CD8-positive, alpha-beta memory T cell (primary cell): Measurements from ENCODE around the gene AMER3. TPM values are rescaled to one million over a fixed set of nuclear protein-coding genes. Genes with fewer than 3 reads are reported as not detected.

ENCODE experiments used
- CTCF ChIA-PET: fragments of 350-600 bp; sonication (Branson Sonifier 250); formaldehyde crosslinking; loops from one replicate; lab custom pipeline; 2021; ENCODE audit warnings: antibody characterized with exemption; lab: Charles Lee
- POLR2A ChIA-PET: fragments of 350-600 bp; sonication (Branson Sonifier 250); formaldehyde crosslinking; loops from one replicate; lab custom pipeline; 2021; ENCODE audit warnings: antibody characterized with exemption; lab: Charles Lee
- DNase-seq, 5 donors: peaks; one replicate each; pipeline versions ENCODE4 v3.0.0 to v3.0.0-alpha.2; 2020 to 2022; ENCODE audit warnings: mixed read lengths in 1 of 5
- H3K27ac ChIP-seq: one replicate; pipeline ENCODE4 v1.7.0; 2013; ENCODE audit warnings: low read depth, mild to moderate bottlenecking, low read length, moderate library complexity
- H3K27me3 ChIP-seq: 2 replicates; pipeline ENCODE4 v1.7.0; 2013; ENCODE audit warnings: low read length, mild to moderate bottlenecking; ENCODE audit not compliant: insufficient read depth, poor library complexity, severe bottlenecking
- H3K36me3 ChIP-seq: 2 replicates; pipeline ENCODE4 v1.7.0; 2013; ENCODE audit warnings: mild to moderate bottlenecking, low read length, moderate library complexity; ENCODE audit not compliant: insufficient read depth
- H3K4me1 ChIP-seq: 2 replicates; pipeline ENCODE4 v1.7.0; 2013; ENCODE audit warnings: mild to moderate bottlenecking, low read length, moderate library complexity; ENCODE audit not compliant: insufficient read depth
- H3K4me3 ChIP-seq: 2 replicates; pipeline ENCODE4 v1.7.0; 2013; ENCODE audit warnings: mild to moderate bottlenecking, low read length
- H3K9me3 ChIP-seq: 2 replicates; pipeline ENCODE4 v1.7.0; 2013; ENCODE audit warnings: mild to moderate bottlenecking, low read length
- H3K27ac Mint-ChIP-seq, 8 donors: one replicate each; pipeline ENCODE4 v1.8.0; 2020 to 2021; ENCODE audit warnings: mixed read lengths in 8 of 8, mild to moderate bottlenecking in 6 of 8, inconsistent platforms in 3 of 8, moderate library complexity in 3 of 8
- H3K27me3 Mint-ChIP-seq, 2 donors: one replicate each; pipeline ENCODE4 v1.8.0; 2020 to 2021; ENCODE audit warnings: mixed read lengths in 2 of 2, mild to moderate bottlenecking in 1 of 2, moderate library complexity in 1 of 2
- H3K36me3 Mint-ChIP-seq, 3 donors: one replicate each; pipeline ENCODE4 v1.8.0; 2020 to 2021; ENCODE audit warnings: mixed read lengths in 3 of 3, inconsistent platforms in 1 of 3, mild to moderate bottlenecking in 1 of 3
- H3K4me1 Mint-ChIP-seq, 3 donors: one replicate each; pipeline ENCODE4 v1.8.0; 2020 to 2021; ENCODE audit warnings: mixed read lengths in 3 of 3, inconsistent platforms in 1 of 3, mild to moderate bottlenecking in 1 of 3
- H3K4me3 Mint-ChIP-seq, 7 donors: one replicate each; pipeline ENCODE4 v1.8.0; 2020 to 2021; ENCODE audit warnings: mixed read lengths in 7 of 7, mild to moderate bottlenecking in 6 of 7, moderate library complexity in 4 of 7, inconsistent platforms in 2 of 7
- H3K9me3 Mint-ChIP-seq, 5 donors: one replicate each; pipeline ENCODE4 v1.8.0; 2020 to 2022; ENCODE audit warnings: mixed read lengths in 5 of 5, mild to moderate bottlenecking in 3 of 5, moderate library complexity in 2 of 5, inconsistent platforms in 1 of 5
- polyA plus RNA-seq: library from polyadenylated mRNA; unstranded; fragments of 300-500 nt; fragmentation: Illumina TruSeq; gene quantifications from one replicate; pipeline ENCODE4 v1.2.3, GENCODE V29; 2021
- total RNA-seq, 2 experiments: library from RNA; stranded (reverse); gene quantifications; one replicate each; pipeline ENCODE4 v1.2.3, GENCODE V29; 2021

AMER3 gene
- total and polyA plus RNA-seq, 3 experiments from 2014 or later, result not detected

GRCh38 chr2:130807659-130808385 is 52.5 kb downstream of the AMER3 start:
- Mint-ChIP-seq H3K36me3 (no peaks in the 10 kb centered on the region), H3K9me3 (no peaks in the 10 kb centered on the region), H3K4me3 (no peak overlapping the region), H3K27me3 (peaks cover 8 to 15% of the 10 kb centered on the region in 2 donors), H3K4me1 (peaks cover 6 to 14% (median 9%) of the 10 kb centered on the region in 3 donors), H3K27ac (no peak overlapping the region)
- H3K27ac ChIP-seq, result no peak overlapping the region
- H3K4me1 ChIP-seq, result no peaks in the 10 kb centered on the region
- no peaks in the 10 kb centered on the region for H3K27me3 ChIP-seq
- no peak overlapping the region for H3K4me3 ChIP-seq
- ChIA-PET POLR2A (no interaction called here), CTCF (interaction anchor here (1.4 kb wide), 1 partner anchor 10 kb away, joined by 3 read pairs; no protein-coding TSS in a partner anchor)
- H3K36me3 ChIP-seq, result no peaks in the 10 kb centered on the region
- no peak for DNase-seq
- no peaks in the 10 kb centered on the region for H3K9me3 ChIP-seq

- no peaks in the 10 kb centered on the region for H3K27me3 ChIP-seq
- H3K9me3 Mint-ChIP-seq, result no peaks in the 10 kb centered on the region
These were observed 53.3 kb downstream of the AMER3 start for GRCh38 chr2:130808482-130809268.

GRCh38 chr2:130810490-130810889 is 55.1 kb downstream of the AMER3 start:
- Histone ChIP-seq H3K36me3 (no peaks in the 10 kb centered on the region), H3K27me3 (no peaks in the 10 kb centered on the region), H3K9me3 (no peaks in the 10 kb centered on the region), H3K27ac (no peak overlapping the region), H3K4me3 (no peak overlapping the region), H3K4me1 (no peaks in the 10 kb centered on the region)
- CTCF ChIA-PET, result no interaction called here
- POLR2A ChIA-PET, result no interaction called here
- no peak for DNase-seq
- Mint-ChIP-seq H3K4me3 (no peak overlapping the region), H3K27me3 (peaks cover 16 to 24% of the 10 kb centered on the region in 2 donors), H3K36me3 (no peaks in the 10 kb centered on the region), H3K27ac (peak overlapping the region in 1 of 8 donors; percentile 40), H3K4me1 (peaks cover 6 to 14% (median 9%) of the 10 kb centered on the region in 3 donors), H3K9me3 (no peaks in the 10 kb centered on the region)

More at GRCh38 chr2:130808482-130809268, 53.3 kb downstream of the AMER3 start:
- H3K4me1 Mint-ChIP-seq, result peaks cover 6 to 14% (median 9%) of the 10 kb centered on the region in 3 donors
- Histone ChIP-seq H3K4me3 (no peak overlapping the region), H3K27ac (no peak overlapping the region), H3K36me3 (no peaks in the 10 kb centered on the region), H3K4me1 (no peaks in the 10 kb centered on the region), H3K9me3 (no peaks in the 10 kb centered on the region)
- CTCF ChIA-PET, result interaction anchor here (1.4 kb wide), 1 partner anchor 11 kb away, joined by 3 read pairs; no protein-coding TSS in a partner anchor
- POLR2A ChIA-PET, result no interaction called here
- H3K36me3 Mint-ChIP-seq, result no peaks in the 10 kb centered on the region
- no peak overlapping the region for H3K4me3 Mint-ChIP-seq
- peak overlapping the region in 1 of 8 donors; percentile 17 for H3K27ac Mint-ChIP-seq
- no peak for DNase-seq
- H3K27me3 Mint-ChIP-seq, result peaks cover 9 to 15% of the 10 kb centered on the region in 2 donors

- no peaks in the 10 kb centered on the region for H3K36me3 Mint-ChIP-seq
- Histone ChIP-seq H3K27ac (no peak overlapping the region), H3K4me1 (no peaks in the 10 kb centered on the region), H3K27me3 (no peaks in the 10 kb centered on the region), H3K36me3 (no peaks in the 10 kb centered on the region), H3K4me3 (no peak overlapping the region), H3K9me3 (no peaks in the 10 kb centered on the region)
- no peak for DNase-seq
- H3K27me3 Mint-ChIP-seq, result peaks cover 20 to 28% of the 10 kb centered on the region in 2 donors
- CTCF ChIA-PET, result interaction anchor here (1.0 kb wide), 1 partner anchor 13 kb away, joined by 3 read pairs; no protein-coding TSS in a partner anchor
- H3K4me1 Mint-ChIP-seq, result peaks cover 0 to under 1% (median 0%) of the 10 kb centered on the region in 3 donors
- no peak overlapping the region for H3K27ac Mint-ChIP-seq
- no peaks in the 10 kb centered on the region for H3K9me3 Mint-ChIP-seq
- POLR2A ChIA-PET, result no interaction called here
- no peak overlapping the region for H3K4me3 Mint-ChIP-seq
These were observed 58.4 kb downstream of the AMER3 start for GRCh38 chr2:130813722-130814121.

GRCh38 chr2:130814931-130815680 is 59.8 kb downstream of the AMER3 start:
- Histone ChIP-seq H3K36me3 (no peaks in the 10 kb centered on the region), H3K27ac (no peak overlapping the region), H3K4me1 (no peaks in the 10 kb centered on the region), H3K9me3 (no peaks in the 10 kb centered on the region), H3K4me3 (no peak overlapping the region), H3K27me3 (no peaks in the 10 kb centered on the region)
- Mint-ChIP-seq H3K4me3 (no peak overlapping the region), H3K27me3 (peaks cover 18 to 24% of the 10 kb centered on the region in 2 donors), H3K4me1 (no peaks in the 10 kb centered on the region), H3K9me3 (no peaks in the 10 kb centered on the region), H3K27ac (no peak overlapping the region), H3K36me3 (no peaks in the 10 kb centered on the region)
- DNase-seq, result no peak
- ChIA-PET CTCF (interaction anchor here (0.9 kb wide), 1 partner anchor 18 kb away, joined by 3 read pairs; no protein-coding TSS in a partner anchor), POLR2A (no interaction called here)

Other genes with a start within 250 kb of the AMER3 start
- gene POTEI, start 246.2 kb upstream of the AMER3 start, total RNA-seq, result not detected
- gene POTEI, start 246.2 kb upstream of the AMER3 start, polyA plus RNA-seq, result not detected
- gene CFC1B, start 234.3 kb upstream of the AMER3 start, total RNA-seq, result not detected
- gene CFC1B, start 234.3 kb upstream of the AMER3 start, polyA plus RNA-seq, result not detected
- gene CFC1, start 156.0 kb upstream of the AMER3 start, total RNA-seq, result not detected
- gene CFC1, start 156.0 kb upstream of the AMER3 start, polyA plus RNA-seq, result not detected
- gene POTEJ, start 144.1 kb upstream of the AMER3 start, total RNA-seq, result not detected
- gene POTEJ, start 144.1 kb upstream of the AMER3 start, polyA plus RNA-seq, result not detected
- gene GPR148, start 26.5 kb upstream of the AMER3 start, total RNA-seq, result not detected
- gene GPR148, start 26.5 kb upstream of the AMER3 start, polyA plus RNA-seq, result not detected
- gene ARHGEF4, start 81.4 kb downstream of the AMER3 start, total RNA-seq, result 1 to 10 TPM in 1 of 2 experiments, under 1 TPM in 1; 0.51 to 1.2 TPM
- gene ARHGEF4, start 81.4 kb downstream of the AMER3 start, polyA plus RNA-seq, result 5.3 TPM